Activated T-helper 2 cell treated with anti-CD3 and anti-CD28 coated beads, Interferon-gamma antibody, Interleukin-2, Interleukin-4, amounts not matched to agents 10 μg/mL and 5 μg/mL and 100 μg/mL, durations not matched to agents 14 hours and 24 hours and 36 hours (primary cell): ENCODE measurements around the gene GFOD2. TPM values are rescaled to one million over a fixed set of nuclear protein-coding genes. Genes with fewer than 3 reads are reported as not detected.
A peak's percentile ranks its signal among the peaks of the same experiment; 100 is the strongest.

Experiments
- DNase-seq: peaks from one replicate; pipeline ENCODE4 v3.0.0; 2021; ENCODE audit warnings: low spot score
- H3K27ac Mint-ChIP-seq: one replicate; pipeline ENCODE4 v1.8.0; 2021; ENCODE audit warnings: mixed read lengths
- H3K27me3 Mint-ChIP-seq: one replicate; pipeline ENCODE4 v1.8.0; 2021; ENCODE audit warnings: low read depth, mixed read lengths
- H3K36me3 Mint-ChIP-seq: one replicate; pipeline ENCODE4 v1.8.0; 2021; ENCODE audit warnings: low read depth, mixed read lengths
- H3K4me1 Mint-ChIP-seq: one replicate; pipeline ENCODE4 v1.8.0; 2021; ENCODE audit warnings: low read depth, mixed read lengths
- H3K4me3 Mint-ChIP-seq: one replicate; pipeline ENCODE4 v1.8.0; 2021; ENCODE audit warnings: low read depth, mild to moderate bottlenecking, moderate library complexity, mixed read lengths
- H3K9me3 Mint-ChIP-seq: one replicate; pipeline ENCODE4 v1.8.0; 2021; ENCODE audit warnings: mixed read lengths
- intact Hi-C: fragments of 100-400 bp; cut with micrococcal nuclease; formaldehyde crosslinking; loops from one replicate; pipeline ENCODE4 v1.15.1; 2023
- total RNA-seq: library from RNA; stranded (reverse); gene quantifications from 2 replicates; pipeline ENCODE4 v1.2.3, GENCODE V29; 2022

GFOD2 gene
- total RNA-seq, 1 donor from 2014 or later, result 18.3 TPM

- no peaks in the 10 kb centered on the region for H3K27me3 Mint-ChIP-seq
- peaks cover 16% of the 10 kb centered on the region for H3K36me3 Mint-ChIP-seq
- intact Hi-C loops, result loop anchor here (5.0 kb wide), 1 partner anchor 125 kb away; no protein-coding TSS in a partner anchor
- no peak overlapping the region for H3K4me3 Mint-ChIP-seq
- H3K27ac Mint-ChIP-seq, result no peak overlapping the region
- DNase-seq, result no peak
- peaks cover 22% of the 10 kb centered on the region for H3K4me1 Mint-ChIP-seq
- no peaks in the 10 kb centered on the region for H3K9me3 Mint-ChIP-seq
These were observed 56.5 kb downstream of the GFOD2 start for GRCh38 chr16:67662653-67663010.

- H3K27me3 Mint-ChIP-seq, result no peaks in the 10 kb centered on the region
- no peaks in the 10 kb centered on the region for H3K9me3 Mint-ChIP-seq
- DNase-seq, result no peak
- H3K4me3 Mint-ChIP-seq, result peak overlapping the region; percentile 89
- intact Hi-C loops, result loop anchor here (2.0 to 5.0 kb wide), 5 partner anchors 17 to 415 kb away; partner anchors contain the start of genes CARMIL2, CENPT, FHOD1 and NUTF2
- H3K27ac Mint-ChIP-seq, result no peak overlapping the region
- H3K36me3 Mint-ChIP-seq, result peaks cover 22% of the 10 kb centered on the region
- peaks cover 17% of the 10 kb centered on the region for H3K4me1 Mint-ChIP-seq
These were observed 57.0 kb downstream of the GFOD2 start for GRCh38 chr16:67661886-67662652.

- H3K27ac Mint-ChIP-seq, result peak overlapping the region; percentile 68
- H3K36me3 Mint-ChIP-seq, result peaks cover 26% of the 10 kb centered on the region
- DNase-seq, result no peak
These were observed 57.9 kb downstream of the GFOD2 start for GRCh38 chr16:67661101-67661761.

GRCh38 chr16:67660564-67661028 is 58.5 kb downstream of the GFOD2 start, which contains the start of gene PARD6A:
Gene PARD6A (plus strand): TSS chr16:67660960. CDS start chr16:67661039, 79 bp downstream.
- peaks cover 15% of the 10 kb centered on the region for H3K4me1 Mint-ChIP-seq
- peaks cover 32% of the 10 kb centered on the region for H3K36me3 Mint-ChIP-seq
- no peaks in the 10 kb centered on the region for H3K9me3 Mint-ChIP-seq
- peak within 1 kb of the TSS; percentile 92 for H3K4me3 Mint-ChIP-seq
- no peaks in the 10 kb centered on the region for H3K27me3 Mint-ChIP-seq
- intact Hi-C loops, result loop anchor here (1.0 to 5.0 kb wide), 8 partner anchors 16 to 414 kb away; partner anchors contain the start of genes CARMIL2, CENPT, CTCF and FHOD1
- DNase-seq, result peak; percentile 95
- peak within 1 kb of the TSS; percentile 96 for H3K27ac Mint-ChIP-seq

More at GRCh38 chr16:67661101-67661761, 57.9 kb downstream of the GFOD2 start:
- no peaks in the 10 kb centered on the region for H3K27me3 Mint-ChIP-seq
- peaks cover 16% of the 10 kb centered on the region for H3K4me1 Mint-ChIP-seq
- H3K9me3 Mint-ChIP-seq, result no peaks in the 10 kb centered on the region
- intact Hi-C loops, result loop anchor here (2.0 to 5.0 kb wide), 5 partner anchors 16 to 414 kb away; partner anchors contain the start of genes CARMIL2, CENPT, FHOD1 and NUTF2
- peak overlapping the region; percentile 89 for H3K4me3 Mint-ChIP-seq

DNA sequence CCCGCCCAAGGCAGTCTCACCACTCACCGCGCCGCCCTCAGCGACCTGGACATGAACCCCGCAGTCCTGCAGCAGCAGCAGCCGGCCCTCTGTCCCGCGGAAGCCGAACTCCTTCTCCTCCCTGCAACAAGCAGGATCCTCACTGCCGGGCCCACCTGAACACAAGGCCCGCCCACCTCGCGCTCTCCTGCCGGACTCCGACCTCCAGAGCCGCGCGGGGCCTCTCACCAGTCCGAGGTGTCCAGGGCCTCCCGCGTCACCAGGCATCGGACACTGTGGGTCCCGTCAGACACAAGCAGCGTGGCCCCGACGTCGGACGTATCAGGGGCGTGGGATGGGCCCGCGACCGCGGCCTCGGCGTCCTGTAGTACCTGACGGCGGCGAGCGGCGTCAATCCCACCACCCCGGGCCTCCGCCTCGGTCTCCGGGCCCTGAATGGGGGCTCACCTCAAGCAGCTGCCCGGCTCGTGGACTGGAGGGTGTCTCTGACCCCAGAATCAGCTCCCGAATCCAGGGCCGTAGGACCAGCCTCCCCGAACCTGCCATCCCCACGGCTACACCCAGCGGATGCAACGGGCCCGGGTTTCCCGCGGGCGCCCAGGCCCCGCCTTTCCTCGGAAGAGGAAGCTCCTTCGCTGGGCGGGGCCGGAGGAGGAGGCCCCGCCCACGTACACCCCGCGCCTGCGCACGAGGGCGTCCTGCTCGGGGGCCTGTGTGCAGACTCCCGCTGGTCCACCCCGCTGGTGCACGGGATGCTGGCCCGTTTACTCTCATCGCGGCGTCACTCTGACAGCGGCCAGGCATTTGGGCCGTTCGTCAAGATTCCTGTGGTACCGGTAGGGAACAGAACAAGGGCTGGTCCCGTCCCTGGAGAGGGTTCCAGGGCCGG is 59.2 kb downstream of the GFOD2 start, which contains the start of gene ACD:
ACD (minus strand) TSS at position 586 of the 889 bp plus-strand sequence; CDS start at position 546, 40 bp downstream.
- Mint-ChIP-seq H3K36me3 (peaks cover 36% of the 10 kb centered on the region), H3K9me3 (no peaks in the 10 kb centered on the region), H3K4me3 (peak within 1 kb of the TSS; percentile 92), H3K27ac (peak within 1 kb of the TSS; percentile 96), H3K4me1 (peaks cover 13% of the 10 kb centered on the region), H3K27me3 (no peaks in the 10 kb centered on the region)
- intact Hi-C loops, result loop anchor here (1.0 to 5.0 kb wide), 8 partner anchors 15 to 413 kb away; partner anchors contain the start of genes CARMIL2, CENPT, CTCF and FHOD1
- DNase-seq, result peak; percentile 91

DNA sequence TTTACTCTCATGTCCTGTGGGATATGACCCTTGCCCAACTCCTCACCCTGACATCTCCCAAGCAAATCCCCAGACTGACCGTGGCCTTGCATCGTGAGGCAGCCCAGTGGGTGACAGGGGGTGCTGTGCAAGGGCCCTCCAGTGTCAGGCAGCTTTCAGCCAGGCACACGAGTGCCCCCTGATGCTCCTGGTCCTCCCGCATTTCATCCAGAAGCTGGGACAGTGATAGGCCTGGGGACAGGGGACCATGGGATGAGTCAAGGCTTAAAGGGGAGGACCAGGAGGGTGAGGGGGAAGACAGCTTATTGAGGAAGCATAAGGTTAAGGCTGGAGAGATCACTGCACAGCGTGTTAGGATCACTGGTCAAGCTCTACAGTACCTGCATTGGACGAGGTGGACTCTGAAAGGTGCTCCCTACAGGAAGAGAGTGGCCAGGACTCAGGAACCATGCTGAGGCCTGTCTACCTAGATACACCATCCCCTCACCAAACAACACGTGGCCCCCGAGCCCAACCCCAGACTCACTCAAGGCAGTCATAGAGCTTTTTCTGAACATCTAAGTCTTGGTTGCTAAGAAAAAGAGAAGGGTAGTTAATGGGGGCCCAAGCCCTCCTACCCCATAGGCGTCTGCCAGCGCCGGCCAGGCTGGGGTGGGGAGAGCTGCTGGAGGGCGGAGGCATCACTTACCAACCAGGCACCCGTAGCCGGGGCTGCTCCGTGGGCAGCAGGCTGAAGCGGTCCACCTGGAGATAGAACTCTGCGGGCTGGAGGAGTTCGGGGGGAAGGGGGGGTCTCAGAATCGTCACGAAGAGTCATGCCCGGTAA is 60.1 kb downstream of the GFOD2 start:
- H3K9me3 Mint-ChIP-seq, result no peaks in the 10 kb centered on the region
- H3K36me3 Mint-ChIP-seq, result peaks cover 42% of the 10 kb centered on the region
- intact Hi-C loops, result no loop called here
- DNase-seq, result no peak
- no peaks in the 10 kb centered on the region for H3K27me3 Mint-ChIP-seq
- peaks cover 13% of the 10 kb centered on the region for H3K4me1 Mint-ChIP-seq
- H3K4me3 Mint-ChIP-seq, result peak overlapping the region; percentile 92
- peak overlapping the region; percentile 96 for H3K27ac Mint-ChIP-seq

DNA sequence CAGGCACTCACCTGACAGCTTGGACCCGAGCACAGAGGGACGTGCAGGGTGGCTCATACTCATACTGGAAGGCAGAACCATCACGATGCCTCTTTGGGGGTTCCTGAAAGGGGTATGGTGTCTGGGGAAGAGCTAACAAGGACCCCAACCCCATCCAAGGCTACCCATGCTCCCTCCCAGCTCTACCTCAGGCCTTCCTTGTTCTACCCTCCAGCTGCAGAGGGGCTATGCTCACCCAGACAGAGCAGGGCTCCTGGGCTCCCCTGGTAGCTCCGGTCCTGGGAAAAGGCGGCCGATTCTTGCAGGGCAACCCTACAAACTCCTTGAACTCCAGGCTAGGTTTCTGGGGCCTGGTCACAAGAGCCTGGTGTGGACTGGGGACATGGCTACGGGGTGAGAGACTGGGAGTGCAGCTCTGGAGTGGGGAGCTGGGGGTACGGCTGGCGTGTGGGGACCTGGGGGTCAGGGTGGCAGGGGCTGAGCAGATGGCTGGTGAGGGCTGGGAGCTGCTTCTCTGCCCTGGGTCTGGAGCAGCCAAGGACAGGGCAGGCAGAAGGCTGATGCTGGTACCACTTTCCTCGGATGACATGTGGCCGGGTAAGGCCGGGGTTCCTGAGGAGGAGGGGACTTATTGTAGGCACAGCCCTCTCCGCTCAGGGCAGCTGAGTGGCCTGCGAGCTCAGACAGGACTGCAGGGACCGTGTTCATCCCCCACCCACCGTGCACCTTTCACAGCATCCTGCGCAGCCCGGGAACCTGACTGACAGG is 61.2 kb downstream of the GFOD2 start:
- peaks cover 45% of the 10 kb centered on the region for H3K36me3 Mint-ChIP-seq
- no peak for DNase-seq
- H3K4me1 Mint-ChIP-seq, result peaks cover 13% of the 10 kb centered on the region
- H3K27ac Mint-ChIP-seq, result no peak overlapping the region
- H3K27me3 Mint-ChIP-seq, result no peaks in the 10 kb centered on the region
- intact Hi-C loops, result no loop called here
- H3K4me3 Mint-ChIP-seq, result no peak overlapping the region
- no peaks in the 10 kb centered on the region for H3K9me3 Mint-ChIP-seq

DNA sequence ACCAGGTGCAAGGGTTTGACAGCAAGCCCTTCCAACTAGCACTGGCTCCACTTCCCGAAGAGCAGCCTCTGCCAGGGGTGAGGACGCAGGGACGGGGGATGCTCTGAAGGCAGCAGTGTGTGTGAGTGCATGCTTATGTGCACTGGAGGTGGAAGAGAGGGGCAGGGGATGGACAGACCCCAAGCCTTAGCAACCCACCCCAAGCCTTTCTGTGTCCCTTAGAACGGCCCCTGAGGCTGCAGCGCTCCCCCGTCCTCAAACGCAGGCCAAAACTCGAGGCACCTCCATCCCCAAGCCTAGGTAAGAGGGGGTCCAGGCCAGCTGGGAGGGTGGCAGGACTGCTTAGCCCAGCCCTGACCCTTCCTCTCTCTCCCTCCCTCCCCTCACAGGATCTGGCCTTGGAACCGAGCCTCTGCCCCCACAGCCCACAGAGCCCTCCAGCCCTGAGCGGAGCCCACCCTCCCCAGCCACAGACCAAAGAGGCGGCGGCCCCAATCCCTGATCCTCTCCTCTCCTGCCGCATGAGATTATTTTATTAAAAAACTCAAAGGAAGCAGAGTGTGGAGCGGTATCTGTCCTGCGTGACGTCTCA is 62.0 kb downstream of the GFOD2 start:
- no peak for DNase-seq
- Mint-ChIP-seq H3K4me3 (peak overlapping the region; percentile 33), H3K27me3 (no peaks in the 10 kb centered on the region), H3K36me3 (peaks cover 48% of the 10 kb centered on the region), H3K4me1 (peaks cover 13% of the 10 kb centered on the region), H3K27ac (no peak overlapping the region), H3K9me3 (no peaks in the 10 kb centered on the region)
- intact Hi-C loops, result no loop called here

DNA sequence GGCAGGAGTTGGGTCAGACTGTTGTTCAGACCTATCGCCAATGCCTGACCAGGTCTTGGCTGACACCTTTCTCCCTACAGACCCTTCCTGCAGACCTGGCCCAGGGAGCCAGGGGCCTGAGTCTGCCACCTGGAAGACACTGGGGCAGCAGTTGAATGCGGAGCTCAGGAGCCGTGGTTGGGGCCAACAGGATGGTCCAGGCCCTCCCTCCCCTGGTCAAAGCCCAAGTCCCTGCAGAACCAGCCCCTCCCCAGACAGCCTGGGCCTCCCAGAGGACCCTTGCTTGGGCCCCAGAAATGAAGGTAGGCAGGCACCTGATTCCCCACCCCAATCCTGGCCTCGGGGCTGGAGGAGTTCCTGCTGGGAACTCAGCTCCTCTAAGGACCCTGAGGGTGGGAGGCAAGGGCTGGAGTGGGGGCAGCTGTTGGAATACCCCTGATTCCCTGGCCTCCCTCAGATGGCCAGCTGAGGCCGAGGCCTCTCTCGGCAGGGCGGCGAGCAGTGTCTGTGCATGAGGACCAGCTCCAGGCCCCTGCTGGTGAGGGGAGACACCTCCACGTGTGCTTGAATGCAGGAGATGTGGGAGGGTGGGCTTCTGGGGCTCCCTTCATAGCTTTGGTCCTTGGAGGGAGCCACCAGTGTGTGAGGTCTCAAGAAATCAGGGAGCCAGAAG is 62.6 kb downstream of the GFOD2 start:
- no peak for DNase-seq
- Mint-ChIP-seq H3K27ac (no peak overlapping the region), H3K27me3 (no peaks in the 10 kb centered on the region), H3K4me1 (peaks cover 12% of the 10 kb centered on the region), H3K9me3 (no peaks in the 10 kb centered on the region), H3K4me3 (peak overlapping the region; percentile 33), H3K36me3 (peaks cover 55% of the 10 kb centered on the region)
- intact Hi-C loops, result no loop called here

DNA sequence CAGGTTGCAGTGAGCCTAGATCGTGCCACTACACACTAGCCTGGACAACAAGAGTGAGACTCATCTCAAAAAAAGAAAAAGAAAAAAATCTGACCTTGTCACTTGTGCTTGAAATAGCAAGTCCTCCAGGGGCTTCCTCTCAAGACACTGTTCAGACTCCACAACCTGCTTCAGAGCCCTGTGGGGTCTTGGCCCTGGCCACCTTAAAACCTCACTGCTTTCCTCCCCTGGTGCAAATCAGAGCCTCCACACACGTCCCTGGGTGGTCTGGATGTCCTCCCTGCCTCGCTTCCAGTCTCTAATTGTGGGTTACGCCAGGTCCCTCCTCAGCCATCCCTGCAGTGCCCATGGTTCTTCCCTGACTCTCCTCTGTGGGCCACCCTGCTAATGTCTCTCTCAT is 63.8 kb downstream of the GFOD2 start:
- no peak overlapping the region for H3K27ac Mint-ChIP-seq
- no peak overlapping the region for H3K4me3 Mint-ChIP-seq
- intact Hi-C loops, result no loop called here
- H3K27me3 Mint-ChIP-seq, result no peaks in the 10 kb centered on the region
- no peaks in the 10 kb centered on the region for H3K9me3 Mint-ChIP-seq
- H3K36me3 Mint-ChIP-seq, result peaks cover 64% of the 10 kb centered on the region
- peaks cover 9% of the 10 kb centered on the region for H3K4me1 Mint-ChIP-seq
- no peak for DNase-seq
